ENCODE measurements around the gene EIF5AL1.
"Not testable (repeated sequence)": the region's sequence is repeated elsewhere in the genome, so short reads cannot be mapped to it uniquely, and the experiment has no call there.

Gene EIF5AL1

DNA sequence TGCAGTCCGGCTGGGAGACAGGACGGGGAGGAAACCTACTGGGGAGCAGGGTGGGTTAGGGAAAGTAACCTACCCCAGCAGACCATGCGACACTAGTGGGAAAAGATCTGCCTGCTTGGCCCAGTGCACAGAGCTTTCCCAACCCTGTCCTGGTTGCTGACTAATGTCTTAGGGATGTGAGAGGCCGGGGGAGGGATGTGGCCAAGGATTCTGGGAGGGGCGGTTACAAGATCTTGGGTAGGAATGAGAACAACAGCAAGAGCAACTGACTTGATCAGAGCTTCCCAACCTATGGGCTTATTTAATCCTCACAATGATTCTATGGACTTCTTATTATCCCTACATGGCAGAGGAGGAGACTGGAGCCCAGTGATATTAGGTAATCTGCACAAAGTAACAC lies 24.0 kb upstream of the EIF5AL1 start:
- DNase-seq, result no peak

DNA sequence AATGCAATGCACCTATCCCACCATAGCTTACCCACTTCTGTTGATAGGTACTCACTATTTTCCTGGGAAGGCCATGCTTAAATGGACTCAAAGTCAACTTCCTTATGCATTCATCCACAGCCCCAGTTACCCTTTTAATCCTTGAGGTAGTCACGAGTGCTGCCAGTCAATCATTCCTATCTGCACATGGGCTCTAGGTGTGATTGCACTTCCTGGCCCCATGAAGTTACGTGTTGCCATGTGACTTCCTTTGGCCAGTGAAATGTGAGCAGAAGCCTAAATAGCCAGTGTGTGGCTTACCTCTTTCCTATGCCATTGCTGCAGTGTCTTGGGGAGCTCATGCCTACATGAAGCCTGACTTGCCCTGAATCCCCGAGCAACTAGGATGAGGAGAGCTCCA lies 23.5 kb upstream of the EIF5AL1 start:
- no peak for DNase-seq

DNA sequence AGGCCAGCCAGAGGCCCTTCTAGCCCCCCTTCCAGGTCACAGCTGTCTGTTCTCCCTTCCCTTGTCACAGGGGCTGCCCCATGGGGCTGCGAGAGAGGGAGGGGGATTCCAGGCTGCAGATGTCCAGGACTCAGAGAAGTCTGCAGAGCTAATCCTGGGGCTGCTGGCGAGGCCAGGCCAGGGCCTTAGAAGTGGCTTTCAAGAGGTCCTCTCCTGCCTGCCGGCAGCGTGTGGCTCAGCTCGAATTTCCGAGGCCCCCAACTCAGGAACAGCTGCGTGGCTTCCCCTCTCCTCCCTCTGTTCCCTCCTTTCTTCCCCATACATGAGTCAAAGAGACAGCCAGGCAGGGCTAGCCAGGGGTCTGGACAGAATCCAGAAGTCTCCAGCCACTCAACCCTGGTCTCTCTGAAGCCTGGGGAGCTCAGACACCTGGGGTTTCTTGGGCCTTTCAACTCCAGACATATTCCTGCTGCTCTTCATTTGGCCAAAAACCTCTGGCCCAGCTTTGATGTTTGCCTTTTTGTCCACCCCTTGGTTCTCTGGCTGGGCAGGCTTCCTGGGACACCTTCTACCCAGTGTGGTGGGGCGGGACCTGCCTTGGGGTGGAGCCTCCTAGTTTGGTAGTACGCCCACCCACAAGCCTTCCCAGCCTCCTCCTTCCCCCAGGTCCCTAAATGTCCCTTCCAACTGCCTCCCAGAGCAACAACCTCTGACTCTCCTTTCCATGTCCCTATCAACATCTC lies 21.8 kb upstream of the EIF5AL1 start:
- no peak for DNase-seq

DNA sequence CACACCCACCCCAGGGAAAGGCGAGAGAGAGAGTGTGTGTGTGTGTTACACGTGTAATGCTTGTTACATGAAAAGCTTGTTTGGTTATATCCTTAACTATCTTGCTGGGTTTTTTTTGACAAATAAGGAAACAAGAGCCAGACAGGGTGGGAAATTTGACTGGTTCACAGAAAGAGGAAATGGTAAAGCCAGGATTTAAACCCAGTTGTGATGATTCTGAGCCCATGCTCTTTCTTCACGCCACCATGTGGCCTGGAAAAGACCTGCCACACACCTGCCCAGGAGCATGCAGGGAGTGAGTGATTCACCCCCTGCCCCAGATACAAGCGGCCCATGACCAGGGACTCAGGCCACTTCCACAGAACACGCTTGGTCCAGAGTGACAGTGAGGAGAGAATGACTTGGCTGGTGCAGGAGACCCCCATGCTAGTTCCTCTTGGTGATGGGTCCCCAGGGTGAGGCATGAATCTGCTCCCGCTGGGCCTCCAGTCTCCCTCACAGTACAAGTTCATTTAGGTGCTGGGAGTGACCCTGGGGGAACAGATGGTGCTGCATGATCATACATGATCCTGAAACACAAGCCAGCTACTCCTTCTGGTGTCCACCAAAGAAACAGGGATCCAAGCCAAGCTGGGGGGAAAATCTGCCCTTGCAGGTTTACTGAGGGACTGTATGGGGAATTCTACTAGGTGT lies 21.0 kb upstream of the EIF5AL1 start:
- DNase-seq, result no peak

DNA sequence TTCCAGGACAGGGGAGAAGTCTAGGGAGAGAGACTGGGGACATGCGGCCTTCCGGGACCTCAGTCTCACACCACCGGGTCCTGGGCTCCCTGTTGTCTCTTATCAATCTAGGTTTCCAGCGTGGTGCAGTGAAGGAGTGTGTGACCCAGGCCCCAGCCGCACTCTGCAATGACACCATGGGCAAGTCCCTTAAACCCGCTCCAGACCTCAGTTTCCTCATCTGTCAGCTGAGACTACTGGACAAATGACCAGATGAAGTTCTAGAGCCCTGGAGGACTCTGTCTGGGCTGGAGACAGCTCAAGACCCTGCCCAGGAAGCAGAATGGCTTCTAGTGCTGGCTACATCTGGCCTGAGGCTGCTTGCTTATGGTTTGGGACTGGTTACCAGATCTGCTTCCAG lies 20.1 kb upstream of the EIF5AL1 start:
- no peak for DNase-seq

DNA sequence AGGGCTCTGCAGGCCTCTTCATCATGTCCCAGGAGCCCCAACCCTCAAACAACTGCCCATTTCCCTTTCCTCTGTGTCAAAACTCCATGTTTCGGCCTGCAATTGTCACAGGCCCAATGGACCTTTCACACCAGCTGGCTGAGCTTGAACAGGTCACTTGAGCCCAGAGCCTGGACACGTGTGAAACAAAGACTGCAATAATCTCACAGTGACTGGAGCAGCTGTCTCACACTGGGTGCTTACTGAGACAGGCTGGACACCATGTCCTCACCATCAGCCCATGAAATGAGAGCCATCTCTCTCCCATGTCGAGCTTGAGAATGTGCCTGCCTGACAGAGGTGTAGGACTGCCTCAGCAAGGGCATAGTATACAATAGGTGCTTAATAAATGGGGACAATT lies 19.5 kb upstream of the EIF5AL1 start:
- DNase-seq, result no peak

DNA sequence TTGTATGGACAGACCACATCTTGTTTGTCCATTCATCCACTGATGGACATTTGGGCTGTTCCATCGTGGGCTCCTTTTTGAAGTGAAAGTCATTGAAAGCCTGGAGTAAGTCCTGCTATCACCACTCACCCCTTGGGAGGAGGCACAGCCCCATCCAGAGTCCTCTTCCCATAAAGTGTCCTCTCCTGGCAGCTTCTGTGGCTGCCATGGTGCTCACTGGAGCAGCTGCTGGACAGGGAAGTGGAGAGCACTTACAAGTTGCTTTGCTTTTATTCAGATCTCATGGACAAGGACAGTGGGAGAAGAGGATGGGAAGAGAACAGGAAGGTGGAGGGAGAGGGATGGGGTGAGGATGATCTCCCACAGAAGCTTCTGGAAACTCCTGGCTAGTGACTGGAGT lies 18.5 kb upstream of the EIF5AL1 start:
- DNase-seq, result no peak

DNA sequence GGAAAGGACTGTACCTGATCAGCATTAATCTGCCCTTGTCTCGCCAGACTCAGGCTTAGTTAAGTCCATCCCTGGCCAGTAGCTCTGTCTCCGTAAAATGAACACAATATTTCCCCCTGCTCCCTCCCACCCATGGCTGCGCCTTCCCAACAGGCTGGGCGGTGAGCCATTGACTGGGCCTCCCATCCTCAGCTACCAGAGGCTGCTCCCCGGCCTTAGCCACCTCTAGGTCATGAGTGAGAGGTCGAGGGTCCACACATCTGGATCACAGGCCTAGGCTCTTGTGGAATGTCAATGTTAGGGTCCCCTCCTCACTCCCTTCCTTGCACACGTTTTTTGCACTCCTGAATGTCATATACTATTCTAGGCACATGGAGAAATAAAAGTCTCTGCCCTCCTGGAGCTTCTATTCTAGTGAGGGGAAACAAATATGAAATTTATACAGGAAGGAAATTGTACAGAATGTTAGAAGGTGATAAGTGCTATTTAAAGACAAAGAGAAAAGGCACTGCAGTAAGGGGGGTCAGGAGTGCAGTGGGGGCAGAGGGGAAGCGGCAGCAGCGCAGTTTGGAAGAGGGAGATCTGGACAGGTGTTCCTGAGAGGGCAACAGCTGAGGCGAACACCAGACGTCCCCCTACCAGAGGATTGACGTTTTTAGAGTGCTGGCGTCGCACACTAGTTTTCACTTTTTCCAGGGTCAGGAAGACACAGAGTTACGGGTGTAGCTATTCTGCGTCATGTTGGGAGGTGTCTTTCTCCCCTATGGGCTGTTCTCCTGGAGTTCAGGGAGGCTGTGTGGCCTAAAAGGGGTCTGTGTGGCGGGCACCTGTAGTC lies 17.2 kb upstream of the EIF5AL1 start:
- DNase-seq, result no peak

DNA sequence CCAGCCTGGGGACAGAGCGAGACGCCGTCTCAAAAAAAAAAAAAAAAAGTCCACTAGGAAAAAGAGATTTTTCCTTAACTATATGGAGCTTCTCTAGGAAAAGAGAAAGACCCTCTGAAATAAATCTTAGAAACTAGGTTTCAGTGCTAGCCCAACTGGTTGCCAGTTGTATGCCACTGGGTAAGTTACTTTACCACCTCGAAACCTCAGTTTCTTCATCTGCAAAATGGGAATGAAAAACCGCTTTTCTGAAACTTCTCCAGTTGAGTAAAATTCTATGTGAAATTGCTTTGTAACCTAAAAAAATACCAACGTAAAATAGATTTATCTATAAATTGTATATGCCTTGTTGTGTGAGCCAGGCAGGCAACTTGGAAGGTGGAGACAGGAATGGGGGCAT lies 16.5 kb upstream of the EIF5AL1 start:
- no peak for DNase-seq

DNA sequence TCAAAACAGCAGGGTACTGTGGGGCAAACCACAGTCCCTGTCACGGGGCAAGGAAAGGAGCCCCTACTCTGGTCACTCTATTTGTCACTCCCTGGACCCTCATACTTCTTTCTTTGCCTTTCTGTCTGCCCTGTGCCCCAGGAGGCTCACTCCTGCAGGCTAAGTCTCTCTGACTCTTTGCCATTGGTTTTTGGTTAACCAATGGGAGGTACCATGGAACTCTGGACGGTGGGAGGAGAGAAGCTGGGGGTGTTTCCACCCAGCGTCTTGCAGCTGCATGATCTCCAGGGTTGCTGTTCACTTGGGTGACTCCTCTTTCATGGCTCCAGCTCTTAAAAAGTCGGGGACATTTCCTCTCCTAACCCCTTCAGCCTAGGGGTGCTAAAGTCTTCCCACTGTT lies 15.4 kb upstream of the EIF5AL1 start:
- DNase-seq, result no peak

DNA sequence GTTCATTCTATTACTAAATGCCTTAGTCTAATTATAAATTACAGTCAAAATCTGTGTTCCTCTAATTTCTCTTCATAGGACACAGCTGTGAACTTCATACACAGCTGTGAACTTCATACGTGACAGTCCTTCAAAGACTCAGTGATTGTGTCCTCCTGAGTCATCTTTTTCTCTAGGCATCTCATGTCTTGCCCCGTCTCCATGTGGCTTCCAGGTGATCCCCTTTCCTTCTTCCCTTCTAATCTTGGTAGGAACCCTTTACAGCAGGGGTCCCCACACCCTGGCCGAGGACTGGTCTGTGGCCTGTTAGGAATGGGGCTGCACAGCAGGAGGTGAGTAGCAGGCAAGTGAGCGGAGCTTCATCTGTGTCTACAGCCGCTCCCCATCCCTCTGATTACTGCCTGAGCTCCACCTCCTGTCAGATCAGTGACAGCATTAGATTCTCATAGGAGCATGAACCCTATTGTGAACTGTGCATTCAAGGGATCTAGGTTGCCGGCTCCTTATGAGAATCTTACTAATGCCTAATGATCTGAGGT lies 14.0 kb upstream of the EIF5AL1 start:
- DNase-seq, result no peak

DNA sequence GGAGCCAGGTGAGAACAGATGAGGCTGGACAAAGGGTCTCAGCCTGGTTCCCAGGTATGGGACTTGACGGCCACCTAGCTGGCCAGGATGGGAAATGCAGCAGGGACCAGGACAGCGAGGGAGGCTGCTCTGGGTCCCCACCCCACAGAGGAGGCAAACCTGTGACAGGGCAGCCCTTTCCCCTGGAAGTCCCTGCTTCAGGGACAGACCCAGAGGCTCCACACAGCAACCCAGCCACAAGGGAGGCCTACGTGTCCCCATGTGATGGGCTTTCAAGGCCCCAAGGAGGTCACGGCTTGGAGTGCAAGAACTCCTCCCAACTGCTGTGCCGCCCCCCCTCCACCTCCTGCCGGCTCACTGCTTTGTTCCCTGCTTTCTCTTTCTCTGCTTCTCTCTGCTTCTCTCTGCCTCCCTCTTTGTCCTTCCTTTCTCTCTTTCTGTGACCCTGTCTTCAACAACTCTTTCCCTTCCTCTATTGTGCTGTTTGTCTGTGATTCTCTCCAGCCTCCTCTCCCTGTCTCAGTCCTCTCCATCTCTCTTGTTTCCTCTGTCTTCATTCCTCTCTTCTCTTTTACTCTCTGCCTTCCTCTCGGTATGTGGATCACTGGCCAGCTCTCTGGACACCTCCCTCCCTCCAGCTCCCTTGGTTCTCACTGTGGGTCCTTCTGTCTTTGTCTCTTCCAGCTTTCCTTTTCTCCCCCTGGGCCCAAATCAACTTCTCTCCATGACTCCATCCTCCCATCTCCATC lies 9.6 kb upstream of the EIF5AL1 start:
- no peak for DNase-seq

DNA sequence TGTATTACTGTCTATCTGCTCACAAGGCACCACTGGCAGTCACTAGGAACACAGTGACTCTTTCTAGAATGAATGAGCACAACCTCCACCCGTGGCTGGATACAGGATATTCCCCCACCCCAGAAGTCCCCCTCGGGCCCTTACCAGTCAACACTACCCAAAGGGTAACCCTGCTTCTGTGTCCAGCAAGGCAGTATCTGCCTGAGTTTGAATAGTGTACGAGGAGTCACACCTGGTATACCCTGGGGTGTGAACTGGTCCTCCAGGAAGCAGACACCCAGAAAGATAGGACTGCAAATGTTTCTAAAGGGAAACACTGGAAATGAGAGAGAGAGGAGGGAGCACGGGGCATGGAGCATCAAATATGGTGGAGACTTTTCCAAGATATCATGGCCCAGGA lies 8.5 kb upstream of the EIF5AL1 start:
- not testable (repeated sequence) for DNase-seq

DNA sequence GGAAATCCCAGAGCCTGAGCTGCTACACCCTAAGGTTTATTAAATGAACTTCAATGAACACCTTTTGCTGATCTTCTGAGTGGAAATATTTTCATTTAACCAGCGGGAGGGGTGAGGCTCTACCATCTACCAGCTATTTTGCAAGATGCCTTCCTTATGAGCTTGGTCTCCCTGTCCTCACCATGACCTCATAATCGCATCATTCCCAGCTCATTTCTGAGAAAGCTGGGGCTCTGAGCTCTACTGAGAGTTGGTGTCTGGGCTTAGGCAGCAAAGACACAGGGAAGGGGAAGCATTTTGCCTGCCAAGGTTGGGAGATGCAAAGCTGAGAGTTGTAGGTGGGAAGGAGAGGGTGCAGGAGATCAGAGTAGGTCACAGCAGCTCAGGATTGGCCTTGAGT lies 7.8 kb upstream of the EIF5AL1 start:
- DNase-seq, result not testable (repeated sequence)

DNA sequence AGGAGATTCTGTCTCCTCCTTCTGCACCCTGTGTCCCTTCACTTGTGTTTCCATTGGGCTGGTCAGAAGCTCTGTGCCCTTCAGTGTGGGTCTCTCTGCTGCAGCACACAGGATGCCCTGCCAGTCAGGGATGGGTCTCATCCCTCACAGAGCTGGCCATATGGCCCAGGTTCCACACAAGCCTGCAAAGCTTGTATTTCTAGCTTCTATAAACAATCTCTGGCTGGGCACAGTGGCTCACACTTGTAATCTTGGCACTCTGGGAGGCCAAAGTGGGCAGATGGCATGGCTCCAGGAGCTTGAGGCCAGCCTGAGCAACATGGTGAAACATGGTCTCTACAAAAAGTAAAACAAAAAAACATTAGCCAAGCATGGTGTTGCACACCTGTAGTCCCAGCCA lies 7.0 kb upstream of the EIF5AL1 start:
- DNase-seq, result not testable (repeated sequence)

DNA sequence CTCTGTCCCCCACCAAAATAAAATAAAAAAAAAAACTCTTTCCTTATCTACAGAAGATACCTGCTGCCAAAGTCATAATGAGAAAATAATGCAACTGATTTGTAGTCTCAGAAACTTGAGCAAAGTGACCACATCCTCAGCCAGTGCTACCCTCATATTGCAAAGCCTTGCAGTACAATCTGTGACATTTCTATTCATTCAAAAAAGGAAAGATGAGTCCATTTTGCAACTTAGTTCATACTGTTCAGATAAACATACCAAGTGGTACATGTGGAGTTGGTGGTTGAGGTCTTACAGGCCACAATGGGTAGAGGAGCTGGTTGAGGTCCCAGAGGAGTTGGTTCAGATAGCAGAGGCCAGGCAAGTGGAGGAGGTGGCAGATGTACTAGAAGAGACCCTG lies 6.5 kb upstream of the EIF5AL1 start:
- DNase-seq, result no peak

DNA sequence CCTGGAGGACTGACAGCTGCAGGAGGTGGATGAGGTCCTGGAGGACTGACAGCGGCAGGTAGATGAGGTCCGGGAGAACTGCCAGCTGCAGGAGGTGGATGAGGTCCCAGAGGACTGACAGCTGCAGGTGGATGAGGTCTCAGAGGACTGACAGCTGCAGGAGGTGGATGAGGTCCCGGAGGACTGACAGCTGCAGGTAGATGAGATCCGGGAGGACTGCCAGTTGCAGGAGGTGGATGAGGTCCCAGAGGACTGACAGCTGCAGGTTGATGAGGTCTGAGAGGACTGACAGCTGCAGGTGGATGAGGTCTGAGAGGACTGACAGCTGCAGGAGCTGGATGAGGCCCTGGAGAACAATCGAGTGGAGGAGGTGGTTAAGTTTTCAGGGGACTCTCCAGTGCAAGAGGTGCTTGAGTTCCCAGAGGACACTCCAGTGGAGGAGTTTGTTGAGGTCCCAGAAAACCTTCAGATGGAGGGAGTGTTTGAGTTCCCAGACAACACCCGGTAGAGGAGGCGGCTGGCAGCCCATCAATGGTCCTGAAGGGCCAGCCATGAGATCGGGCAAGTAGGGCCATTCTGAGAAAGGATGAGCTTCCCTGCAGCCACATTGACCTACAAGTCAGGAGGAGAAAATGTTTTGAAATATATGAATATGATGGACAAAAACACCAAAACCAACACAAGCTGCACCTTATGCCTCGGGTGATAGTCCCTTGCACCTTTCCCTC lies 4.7 kb upstream of the EIF5AL1 start:
- DNase-seq, result no peak

DNA sequence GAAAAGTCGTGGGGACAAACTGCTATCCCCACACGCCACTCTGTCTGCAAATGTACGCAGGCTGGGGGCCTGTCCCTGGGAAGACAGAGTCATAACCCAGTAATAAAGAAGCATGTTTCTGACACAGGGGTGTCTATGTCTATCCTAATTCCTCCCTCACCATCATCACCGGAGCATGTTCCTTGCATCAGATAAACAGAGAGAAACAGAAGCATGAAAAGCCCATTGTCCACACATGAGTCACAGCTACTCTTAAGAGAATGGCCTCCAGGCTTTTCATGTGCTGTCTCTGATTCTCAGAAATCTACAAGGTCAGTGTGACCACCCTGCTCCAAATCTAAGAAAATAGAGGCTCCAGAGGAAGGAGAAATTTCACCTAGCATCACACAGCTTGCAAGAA lies 4.1 kb upstream of the EIF5AL1 start:
- not testable (repeated sequence) for DNase-seq

DNA sequence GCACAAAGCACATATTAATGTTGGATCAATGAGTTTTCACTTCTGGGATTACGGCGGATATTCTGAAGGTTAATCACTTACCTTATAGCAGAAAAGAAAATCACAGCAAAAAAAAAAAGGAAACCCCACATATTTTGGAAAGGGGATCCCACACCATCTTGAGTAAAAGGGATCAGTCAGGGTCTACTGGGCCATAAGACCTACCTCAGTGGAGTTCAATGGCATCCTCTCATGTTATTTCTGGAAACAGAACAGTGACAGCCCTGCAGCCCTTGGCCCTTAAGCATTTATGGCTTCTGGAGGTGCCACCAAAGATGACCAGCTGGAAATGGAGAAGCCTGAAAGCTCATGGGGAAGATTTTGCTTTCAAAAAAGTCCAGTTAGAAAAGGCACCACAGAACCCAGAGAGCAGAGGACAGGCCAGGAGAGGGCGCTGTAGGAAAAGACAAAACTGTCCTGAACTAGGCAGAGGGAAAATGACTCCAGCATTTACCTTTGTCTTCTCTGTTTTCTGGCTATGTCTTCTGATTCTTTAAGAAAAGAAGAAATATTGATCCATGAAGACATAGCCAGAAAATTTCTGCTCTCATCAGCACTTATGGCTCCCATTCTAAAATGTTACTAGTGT lies 2.9 kb upstream of the EIF5AL1 start:
- not testable (repeated sequence) for DNase-seq

DNA sequence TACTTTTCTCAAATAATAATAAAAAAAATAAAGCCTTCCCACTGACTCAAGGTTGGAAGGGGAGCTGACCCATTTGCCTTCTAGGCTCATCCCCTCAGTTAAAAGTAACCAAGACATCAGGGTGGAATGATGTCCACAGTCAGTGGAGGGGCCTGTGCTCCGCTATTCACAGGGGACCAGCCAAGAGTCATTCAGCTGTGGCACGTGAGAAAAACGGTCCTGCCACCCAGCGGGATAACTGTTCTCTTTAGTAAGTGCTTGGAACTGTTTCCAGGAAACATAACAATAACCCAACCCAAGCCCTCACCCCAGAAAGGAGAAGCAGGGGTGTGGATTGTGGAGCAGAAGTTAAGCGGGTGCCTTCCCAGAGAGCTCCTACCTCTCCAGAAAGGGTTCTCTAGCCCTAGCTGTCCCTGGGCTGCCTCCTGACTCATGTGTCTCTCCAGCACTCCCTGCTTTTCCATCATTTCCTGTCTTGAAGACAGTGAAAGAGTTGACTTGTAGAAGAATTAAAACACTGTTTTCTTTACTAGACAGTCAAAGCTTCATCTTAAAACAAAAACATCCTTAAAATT lies 2.3 kb upstream of the EIF5AL1 start:
- DNase-seq, result not testable (repeated sequence)

DNA sequence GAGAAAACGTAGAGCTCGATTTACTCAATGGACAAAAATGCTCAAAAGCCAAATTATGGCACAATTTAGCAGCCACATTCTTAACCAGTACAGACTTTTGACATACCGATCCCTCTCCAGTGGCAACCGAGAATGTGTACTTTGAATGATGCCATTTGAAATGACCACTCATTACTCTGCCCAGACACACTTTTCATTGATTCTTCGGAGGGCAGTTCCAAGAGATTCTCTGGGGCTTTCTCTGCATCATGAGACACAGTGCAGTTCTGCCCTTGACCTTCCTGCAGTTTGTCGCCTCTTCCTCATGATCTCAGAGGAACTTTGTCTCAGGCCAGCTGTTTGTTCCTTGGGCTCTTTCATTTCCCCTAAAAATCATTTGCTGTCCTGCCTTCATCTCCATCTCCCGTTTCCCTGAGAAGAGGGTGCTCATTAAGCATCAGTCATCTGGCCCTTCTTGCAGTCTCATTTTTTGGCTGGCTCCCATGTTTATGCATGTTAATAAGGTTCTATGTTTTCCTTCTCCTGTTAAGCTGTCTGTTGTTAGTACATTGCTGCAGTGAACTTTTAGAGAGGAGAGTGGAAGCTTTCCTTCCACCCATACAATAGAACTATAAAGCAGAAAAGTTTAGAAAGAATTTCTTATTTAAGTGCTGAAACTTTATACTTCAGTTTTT lies 4.3 kb downstream of the EIF5AL1 start:
- DNase-seq, result not testable (repeated sequence)

Measured in stimulated activated CD4-positive, alpha-beta T cell treated with anti-CD3 and anti-CD28 coated beads, Interleukin-1b, Interleukin-23, amount 100 ng/mL, for 48 hours (primary cell).